OCI-LY1 (cell line): Measurements from ENCODE around the gene SLC43A3.

Experiments
- CTCF ChIP-seq: fragments of 200-600 bp; sonication (generic), shearing (Covaris generic); IDR thresholded peaks from 2 replicates; pipeline ENCODE4 v1.5.1; 2017; ENCODE audit warnings: mild to moderate bottlenecking, antibody characterized with exemption, low read length, moderate library complexity, mixed read lengths
- EZH2 ChIP-seq: fragments of 200-600 bp; sonication (generic), shearing (Covaris generic); IDR thresholded peaks from 2 replicates; pipeline ENCODE4 v1.8.0; 2017; ENCODE audit warnings: borderline replicate concordance, mixed run types, mild to moderate bottlenecking, antibody characterized with exemption, low read length, moderate library complexity, mixed read lengths

DNA sequence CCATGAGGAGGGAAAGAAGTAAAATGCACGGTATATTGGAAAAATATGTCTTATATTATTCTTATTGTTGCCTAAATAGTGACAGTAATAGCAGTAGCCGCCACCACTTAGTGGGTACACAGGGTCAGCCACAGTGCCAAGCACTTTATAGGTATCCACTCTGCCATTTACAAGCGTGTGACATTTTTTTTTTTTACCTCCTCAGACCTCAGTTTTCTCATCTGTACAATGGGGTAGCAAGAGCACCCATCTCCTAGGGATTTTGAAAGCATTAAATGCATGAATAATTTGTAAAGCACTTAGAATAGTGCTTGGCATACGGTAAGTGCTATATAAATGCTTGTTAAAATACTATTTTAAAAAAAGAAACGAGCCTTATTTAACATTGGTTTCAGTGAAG is 42.3 kb upstream of the SLC43A3 start:
- TF ChIP-seq CTCF (no peak), EZH2 (no peak)
